ENCODE results near the gene MYOM3.

MYOM3 gene

DNA sequence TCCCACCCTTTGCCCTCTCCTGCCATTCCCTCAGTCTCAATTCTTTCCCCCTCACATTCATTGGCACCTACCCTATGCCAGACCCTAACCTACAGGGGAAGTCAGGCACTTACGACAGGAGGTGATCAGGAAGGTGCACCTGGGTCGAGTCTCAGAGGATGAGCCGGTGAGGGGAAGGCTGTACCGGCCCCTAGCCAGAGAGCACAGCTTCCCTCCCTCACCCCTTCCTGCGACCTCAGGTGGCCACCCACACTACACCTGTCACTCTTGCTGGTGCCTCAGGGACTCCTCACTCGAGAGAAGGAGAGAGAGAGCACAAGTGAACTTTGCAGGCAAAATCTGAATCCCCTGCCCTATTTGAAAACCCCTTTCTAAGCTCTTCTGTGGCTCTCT is 1.7 kb upstream of the MYOM3 start:
- no peak for DNase-seq

DNA sequence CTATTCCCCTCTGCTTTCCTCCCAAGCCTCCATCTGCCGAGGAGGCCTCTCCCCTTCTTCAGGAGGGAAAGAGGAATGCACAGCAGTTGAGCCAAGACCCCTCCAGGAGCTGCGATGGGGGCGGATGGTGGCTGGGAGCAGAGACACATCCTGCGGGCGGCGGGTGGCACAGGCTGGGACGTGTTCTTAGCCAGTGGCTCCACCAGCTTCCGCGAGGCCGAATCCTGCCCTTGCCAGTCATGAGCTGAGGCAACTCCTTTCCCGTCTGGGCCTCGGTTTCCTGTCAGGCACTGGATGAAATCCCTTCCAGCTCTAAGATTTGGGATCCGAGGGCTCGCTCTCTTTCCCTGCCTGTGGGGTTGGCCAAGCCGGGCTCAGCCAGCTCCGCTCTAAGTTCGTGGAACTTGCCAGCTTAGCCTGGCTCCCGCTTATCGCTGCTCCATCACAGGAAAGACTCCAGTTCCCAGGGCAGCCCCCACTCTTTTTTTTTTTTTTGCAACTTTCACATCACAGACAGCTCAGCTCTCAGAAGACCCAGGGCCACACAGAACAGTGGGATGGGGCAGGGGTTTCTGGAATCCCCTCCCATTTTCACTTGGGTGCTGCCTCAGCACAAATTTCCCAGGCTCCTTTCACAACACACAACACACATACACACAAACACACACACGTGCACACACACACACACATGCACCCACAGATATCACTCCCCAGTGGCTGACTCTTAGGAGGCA is 506 bp downstream of the MYOM3 start:
- DNase-seq: no peak

DNA sequence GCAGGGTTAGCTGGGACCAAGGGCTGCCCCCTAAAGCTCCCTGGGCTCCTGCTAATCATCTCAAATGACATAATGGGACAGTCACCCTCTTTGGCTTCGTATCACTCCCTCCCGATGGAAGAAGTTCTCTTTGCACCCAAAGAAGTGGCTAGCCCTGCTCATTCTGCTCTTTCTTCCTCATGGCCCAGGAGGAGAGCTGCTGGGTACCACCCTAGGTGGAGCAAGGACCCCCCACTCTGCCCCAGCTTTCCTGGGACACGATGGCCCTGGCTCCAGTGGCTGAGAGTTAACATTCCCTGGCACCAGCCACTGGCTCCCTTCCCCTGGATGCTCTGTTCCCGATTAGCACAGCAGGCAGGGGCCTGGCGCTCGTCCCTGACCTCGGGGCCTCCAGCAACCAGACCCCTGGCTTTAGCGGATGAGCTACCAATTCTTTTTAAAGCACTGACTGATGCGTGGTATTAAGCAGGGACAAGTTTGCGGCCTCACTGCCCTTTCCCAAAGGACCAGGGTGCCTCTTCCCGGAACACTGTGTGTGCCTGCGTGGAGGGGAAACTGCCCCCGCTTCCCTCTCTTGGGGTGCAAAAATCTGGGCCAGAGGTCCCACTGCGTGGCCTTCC is 1.2 kb downstream of the MYOM3 start:
- no peak for DNase-seq

DNA sequence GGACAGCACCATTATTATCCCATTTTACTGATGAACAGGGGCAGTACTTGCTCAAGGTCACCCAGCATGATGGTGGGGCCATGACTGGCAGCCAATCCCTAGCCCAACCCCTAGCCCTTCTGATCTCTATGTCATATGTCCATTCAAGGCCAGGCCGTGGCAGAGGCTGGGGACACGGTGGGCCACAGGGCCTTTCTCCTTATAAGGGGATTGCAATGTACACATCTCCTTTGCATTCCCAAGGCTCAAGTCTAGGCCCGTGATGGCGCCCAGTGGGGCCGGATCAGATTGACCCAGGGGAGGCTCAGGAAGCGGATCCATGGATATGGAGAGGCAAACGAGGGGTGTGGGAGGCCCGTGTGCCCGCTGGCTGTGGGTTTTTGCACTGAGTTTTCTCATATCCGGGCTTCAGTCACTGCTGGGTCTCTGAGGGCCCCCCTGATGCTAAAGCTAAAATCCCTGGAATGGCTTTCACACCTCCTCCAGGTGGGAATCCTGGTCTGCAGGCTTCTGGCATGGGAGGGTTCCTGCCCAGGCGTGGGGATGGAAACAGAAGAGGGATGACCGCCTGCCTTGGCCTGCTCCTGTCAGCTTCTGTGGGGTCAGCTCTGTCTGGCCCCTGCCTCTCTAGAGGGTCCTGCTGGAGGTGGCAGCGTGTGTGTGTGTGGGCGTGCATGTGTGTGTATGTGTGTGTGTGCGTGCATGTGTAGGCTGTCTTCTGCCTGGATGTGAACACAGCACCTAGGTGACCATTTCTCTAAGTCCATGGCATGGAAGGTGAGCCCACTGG is 2.1 kb downstream of the MYOM3 start:
- no peak for DNase-seq

DNA sequence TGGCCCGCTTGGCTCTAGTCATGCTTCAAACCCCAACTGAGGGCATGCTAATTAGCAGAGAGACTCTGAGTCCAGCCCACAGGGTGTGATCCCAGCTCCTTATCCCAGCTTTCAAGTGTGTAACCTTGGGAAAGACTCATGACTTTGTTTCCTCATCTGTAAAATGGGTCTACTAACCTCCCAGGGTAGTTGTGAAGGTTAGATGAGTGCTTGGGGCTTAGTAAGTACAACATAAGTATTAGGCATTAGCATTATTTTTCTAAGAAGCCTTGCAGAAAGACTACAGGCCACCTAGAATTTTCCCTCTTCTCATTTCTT is 2.8 kb downstream of the MYOM3 start:
- DNase-seq: no peak

DNA sequence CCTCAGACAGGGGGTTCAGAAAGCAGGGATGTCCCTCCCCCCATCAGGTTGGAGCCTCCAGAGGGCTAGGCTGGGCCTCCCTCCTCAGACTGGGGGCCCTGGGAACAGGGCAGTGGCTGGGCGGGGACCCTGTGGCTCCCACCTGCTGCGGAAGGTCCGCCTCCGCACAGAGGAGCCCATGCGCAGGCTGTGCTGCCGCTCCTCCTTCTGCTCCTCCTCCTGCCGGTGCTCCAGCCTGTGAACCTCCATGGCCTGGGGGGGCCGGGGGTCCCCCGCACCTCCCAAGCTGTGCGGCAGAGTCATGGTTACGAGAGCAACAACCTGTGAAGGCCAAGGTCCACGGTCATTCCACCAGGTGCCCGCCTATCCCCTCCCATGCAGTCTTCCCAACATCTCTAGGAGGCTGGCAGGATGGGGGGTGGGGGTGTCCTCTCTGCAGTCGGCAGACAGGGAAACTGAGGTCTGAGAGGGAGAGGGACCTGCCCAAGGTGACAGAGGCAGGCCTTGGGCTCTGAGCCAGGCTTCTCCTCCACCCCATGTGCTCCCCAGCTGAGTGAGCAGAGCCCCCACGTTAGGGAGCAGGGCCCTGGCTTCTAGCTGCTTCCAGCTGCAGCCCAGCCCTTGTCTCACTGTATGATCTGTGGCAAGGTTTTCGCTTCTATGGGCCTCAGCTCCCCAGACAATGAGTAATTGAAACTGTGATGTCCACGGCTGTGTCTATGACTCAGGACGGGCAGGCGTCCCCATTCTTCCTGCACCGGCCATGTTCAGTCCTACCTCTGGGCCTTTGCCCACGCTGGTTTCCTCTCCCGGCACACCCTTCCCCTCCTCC is 3.4 kb downstream of the MYOM3 start:
- no peak for DNase-seq

DNA sequence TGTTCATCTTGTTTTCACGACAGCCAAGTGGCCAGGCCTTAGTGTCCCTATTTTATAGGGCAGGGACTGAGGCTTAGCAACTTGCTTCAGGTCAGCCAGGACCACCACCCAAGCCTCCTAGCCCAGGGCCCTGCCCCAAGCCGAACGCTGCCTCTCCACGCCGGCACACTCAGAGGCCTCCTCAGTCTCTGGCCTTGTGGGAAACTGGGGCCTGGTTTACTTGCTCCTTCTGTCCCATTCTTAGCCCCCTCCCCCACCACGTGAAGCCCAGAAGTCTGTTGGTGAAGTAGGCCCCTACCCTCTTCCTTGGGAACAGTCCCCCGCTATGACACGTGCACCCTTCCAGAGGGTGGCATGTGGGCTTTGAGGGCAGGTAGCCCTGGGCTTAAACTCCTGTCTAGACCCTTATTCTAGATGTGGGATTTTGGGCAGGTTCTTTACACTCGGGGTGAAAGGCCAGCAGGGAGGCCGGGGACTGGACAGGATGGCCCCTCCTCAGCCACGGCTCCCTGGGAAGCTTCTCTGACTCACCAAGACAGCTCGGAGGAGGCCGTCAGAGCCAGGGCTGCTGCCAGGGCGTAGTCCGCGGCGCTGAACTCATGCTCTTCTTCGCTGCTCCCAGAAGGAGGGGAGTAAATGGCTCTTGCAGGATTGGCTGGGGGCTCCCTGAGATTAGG is 4.3 kb downstream of the MYOM3 start:
- no peak for DNase-seq

DNA sequence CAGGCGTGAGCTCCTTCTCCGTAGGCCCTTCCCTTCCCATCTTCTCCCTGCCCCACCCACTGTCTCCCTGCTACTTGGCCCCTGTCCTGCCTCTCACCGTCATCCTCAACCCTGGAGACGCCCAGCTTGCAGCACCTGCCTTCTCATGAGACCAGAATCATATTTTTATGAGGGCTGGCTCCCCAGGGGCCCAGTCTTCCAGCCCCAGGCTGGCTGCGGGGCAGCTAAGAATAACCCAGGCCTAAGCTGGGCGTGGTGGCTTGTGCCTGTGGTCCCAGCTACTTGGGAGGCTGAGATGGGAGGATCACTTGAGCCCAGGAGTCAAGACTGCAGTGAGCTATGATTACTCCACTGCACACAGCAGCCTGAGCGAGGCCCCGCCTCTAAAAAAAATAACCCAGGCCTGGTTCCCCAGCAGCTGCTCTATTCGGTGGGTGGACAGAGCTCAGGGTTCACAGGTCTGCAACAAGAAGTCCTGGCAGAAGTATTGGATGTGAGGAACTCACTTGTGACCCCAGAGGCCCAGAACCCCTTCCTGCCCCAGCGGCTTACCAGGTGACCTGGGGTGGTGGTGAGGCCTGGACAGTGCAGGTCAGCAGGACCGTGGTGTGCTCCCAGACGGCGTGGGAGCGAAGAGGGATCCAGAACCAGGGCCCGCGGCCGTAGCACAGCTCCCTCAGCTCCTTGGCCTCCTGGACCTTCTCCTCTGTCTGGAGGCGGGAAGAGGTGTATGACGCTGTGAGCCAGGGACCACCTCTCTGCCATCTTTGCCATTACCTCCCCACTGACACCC is 6.4 kb downstream of the MYOM3 start:
- DNase-seq: no peak

DNA sequence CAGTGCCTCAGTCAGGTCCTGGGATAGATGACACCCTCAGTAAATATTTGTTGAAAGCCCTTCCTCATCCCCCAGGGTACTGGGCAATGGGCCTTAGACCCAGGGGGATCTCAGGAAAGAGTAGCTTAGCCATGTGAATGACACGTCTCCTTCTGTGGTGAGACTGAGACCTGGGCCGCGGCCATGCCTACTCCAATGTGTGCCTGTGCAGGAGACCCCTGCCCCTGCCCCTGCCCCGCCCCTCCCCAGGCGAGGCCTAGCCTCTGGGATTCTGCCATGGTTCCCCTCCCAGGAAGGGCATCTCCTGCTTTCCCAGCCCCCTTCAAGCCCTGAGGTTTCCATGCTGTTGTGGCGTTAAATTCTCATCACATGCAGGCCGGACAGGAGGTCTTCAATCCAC is 7.1 kb downstream of the MYOM3 start:
- DNase-seq: no peak

DNA sequence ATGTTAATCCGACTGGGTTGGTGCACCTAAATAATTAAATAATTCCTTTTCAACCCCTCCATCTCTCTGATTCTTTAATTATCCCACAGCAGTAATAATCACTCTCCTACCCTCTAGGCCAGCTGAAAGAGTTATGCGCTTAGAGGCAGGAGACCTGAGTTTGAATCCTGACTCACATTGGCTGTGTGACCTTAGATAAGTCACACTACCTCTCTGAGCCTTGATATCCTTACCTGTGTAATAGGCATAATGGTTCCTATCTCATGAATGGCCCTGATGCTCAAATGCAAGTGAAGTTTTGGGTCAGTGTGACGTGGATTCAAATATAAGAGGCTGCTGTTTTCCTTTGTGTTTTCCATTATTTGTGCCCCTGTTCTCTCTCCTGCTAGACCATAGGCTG is 8.1 kb downstream of the MYOM3 start:
- DNase-seq: no peak

DNA sequence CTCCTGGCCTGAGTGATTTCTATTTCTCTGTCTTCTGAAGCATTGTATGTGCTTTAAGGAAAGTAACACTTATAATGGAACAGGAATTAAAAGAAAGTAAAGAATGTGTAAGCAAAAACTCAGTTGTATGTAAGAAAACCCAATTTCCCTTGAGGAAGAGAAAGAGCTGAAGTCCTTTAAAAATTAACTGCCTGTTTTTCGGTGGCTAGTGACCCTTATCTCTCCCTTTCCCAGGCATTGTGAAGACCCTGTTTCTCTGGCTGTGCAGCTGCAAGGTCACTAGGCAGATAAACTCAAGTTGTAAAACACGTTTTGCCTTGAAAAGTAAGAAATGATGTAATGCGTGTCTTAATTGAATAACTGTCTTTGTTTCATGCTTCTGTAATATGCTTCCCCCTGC is 8.5 kb downstream of the MYOM3 start:
- DNase-seq: no peak

DNA sequence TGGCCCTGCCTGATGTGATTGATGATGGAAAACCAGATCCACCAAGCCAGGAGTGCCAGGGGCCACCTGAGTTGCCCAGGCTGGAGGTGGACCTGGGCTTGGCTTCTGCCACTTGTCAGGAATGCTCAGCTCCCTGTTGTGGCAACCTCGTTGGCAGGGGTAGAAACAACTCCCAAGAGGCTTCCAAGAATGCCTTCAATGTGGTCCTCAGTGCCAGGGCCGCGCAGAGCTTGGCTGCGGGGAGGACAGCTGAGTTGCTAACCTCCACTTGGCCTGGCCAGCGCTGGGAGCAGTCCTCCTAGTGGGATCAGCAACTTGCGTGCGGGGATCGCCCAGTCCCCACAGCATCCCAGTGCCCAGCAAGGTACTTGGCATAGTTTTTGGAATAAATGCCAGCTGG is 9.0 kb downstream of the MYOM3 start:
- no peak for DNase-seq

DNA sequence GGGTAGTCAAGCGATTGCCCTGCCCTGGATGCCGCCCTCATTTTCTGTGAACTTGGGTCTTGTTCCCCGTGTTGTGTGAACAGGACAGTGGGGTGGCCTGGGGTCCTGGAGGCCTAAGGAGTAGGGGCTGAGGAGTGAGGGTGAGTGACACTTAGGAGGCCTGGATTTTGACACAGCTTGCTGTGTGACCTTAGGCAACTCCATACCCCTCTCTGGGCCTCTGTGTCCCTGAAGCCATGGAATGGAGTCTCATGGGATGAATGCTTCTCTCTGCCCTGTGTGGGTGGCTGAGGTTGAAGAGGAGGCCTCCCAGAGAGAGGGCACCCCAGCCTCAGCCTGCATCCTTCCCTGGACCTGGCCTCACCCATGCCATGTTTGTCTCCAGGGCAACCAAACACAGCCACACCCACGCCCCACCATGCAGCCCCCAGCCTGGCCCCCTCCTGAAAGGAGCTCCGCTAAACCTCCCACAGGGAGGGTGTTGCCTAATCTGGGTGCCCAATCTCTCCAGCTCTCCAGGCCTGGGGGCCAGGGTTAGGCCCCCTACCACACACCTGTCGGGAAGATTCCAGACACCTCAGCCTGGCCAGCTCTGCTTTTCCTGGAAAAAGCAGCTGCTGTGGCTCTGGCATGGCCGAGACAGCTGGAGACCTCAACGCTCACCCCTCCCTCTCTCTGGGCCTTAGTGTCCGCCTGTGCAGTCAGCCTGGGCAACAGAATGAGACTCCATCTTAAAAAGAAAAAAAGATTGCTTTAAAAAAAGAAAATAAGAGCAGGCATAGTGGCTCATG is 9.9 kb downstream of the MYOM3 start:
- no peak for DNase-seq

DNA sequence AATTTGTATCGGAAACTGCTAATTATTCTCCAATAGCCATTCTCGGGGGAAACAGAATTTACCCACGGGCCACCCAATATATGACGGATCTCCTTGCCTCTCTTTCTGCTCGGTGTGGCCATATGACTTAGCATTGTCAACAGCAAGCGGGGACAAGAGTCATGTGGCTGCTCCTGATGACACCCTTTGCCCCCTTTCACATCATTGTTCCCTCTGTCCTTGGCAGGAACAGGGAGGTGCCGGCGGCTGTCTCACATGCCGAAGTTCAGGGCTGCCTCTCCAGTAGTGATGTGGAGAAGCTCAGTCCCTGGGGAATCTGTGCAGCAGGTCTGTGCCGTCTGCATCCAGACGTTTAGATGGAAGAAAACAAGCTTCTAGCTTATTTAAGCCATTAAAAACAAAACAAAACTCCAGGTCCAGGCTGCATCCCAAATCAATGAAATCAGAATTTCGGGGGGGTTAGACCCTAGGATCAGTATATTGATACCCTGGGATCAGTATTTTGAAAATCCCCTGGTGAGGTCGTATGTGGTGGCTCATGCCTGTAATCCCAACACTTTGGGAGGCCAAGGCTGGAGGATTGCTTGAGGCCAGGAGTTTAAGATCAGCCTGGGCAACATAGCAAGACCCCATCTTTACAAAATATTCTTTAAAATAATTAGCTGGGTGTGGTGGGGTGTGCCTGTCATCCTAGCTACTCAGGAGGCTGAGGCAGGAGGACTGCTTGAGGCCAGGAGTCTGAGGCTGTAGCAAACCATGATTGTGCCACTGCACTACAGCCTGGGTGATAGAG is 10.8 kb downstream of the MYOM3 start:
- no peak for DNase-seq

DNA sequence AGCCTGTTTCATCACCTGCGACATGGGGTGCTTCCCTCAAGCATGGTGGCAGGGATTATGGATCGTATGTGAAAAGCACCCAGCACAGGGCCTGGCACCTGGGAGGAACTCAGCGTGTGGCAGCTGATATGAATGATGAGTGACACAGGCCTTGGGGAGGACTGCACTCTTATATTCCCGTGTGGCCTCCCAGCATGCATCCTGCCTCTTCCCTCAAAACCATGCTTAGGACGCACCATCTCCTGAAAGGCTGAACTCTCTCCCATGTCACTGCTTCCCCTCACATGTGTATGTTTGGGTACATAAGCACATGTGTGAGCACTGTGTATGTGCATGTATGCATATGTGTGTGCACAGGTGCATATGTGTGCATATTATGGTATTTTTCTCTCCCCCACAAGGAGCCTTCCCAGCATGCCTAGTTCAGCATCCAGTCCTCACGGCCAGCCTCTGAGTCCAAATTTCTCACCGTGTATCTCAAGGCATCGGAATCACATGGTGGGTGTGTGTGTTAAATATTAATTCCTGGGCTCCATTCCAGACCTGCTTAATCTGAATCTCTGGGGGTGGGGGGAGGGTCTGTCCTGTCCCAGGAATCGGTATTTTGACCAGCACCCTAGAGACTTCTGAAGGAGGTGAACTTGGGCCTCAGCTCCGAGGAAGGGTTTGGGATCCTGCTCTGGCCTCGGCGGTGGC is 12.8 kb downstream of the MYOM3 start:
- DNase-seq: no peak

DNA sequence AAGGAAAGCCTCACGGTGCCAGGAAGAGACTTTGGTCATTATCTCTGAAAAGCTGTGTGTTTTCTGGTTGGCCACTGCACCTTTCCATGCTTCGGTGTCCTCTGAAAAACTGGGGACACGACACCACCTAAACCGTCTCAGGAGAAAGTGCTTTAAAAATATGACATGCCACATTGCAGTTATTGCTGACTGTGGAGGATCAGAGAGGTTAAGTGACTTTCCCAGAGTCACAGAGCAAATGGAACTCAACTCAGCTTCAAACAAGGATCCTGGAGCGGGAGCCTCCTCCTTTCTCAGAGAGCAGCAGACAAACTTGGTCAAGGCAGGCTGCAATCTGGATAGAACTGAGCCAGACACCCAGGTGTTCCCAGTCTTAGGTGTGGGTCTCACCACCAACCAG is 13.8 kb downstream of the MYOM3 start:
- DNase-seq: no peak

DNA sequence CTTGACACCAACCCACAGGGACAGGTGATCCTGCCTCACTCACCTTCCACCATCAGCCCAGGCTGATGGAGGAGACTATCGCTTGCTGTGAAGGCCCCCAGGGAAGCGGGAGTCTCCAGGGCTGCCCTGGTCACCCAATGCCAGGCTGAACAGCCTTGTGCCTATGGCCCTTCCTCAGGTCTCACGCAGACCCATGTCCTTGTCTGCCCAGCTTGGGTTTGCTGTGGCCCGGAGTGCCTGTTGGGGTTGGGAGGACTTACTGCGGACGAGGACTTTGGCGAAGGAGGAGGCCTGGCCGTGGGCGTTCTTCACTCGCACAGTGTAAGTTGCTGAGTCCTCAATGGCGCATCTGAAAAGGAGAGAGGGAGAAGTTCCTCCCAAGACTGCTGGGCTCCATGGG is 14.3 kb downstream of the MYOM3 start:
- DNase-seq: no peak

DNA sequence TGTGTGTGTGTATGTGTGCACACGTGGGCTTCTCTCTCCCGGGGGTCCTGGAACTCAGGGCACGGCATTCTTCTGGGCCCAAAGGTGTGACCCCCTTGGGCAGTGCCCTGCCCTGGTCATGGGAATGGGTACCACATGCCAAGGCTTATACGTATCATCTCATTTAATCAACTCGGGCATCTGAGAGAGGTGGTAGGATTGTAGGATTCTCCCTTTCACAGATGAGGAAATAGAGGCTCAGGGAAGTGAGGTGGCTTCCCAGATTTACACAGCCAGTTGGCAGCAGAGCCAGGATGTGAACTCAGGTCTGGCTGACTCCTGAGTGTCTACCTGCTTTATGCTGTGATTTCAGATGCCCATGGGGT is 15.2 kb downstream of the MYOM3 start:
- no peak for DNase-seq

DNA sequence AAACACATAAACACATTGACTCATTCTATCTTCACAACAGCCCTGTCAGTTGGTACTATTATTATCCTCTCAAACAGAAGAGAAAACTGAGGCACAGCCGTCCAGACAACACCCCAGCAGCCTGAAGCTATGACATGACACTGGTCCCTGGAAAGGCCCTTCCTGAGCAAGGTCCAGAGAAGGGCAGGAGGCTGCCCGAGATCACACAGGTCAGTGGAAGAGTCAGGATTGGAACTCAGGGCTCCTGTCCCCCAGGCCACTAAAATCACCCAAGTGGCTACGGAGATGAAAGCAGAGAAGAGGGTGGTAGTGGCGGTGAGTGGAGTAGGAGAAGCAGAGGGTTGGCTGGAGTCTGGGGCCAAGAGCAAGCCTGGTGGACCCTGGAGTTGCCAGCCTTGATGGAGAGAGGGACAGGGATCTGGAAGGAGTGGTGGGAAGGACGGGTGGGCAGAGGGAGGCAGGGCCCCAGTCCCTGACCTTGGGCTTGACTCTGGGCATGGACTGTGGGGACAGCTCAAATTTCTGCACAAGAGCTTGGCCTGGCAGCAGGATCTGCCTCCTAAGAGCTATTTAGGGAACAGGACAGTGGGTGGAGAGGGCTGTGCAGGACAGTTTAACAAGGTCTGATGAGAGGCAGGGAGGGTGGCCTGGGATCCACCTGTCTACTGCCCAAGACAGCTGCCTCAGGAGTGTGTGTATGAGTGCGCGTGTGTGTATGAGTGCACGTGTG is 15.8 kb downstream of the MYOM3 start:
- no peak for DNase-seq

Measured in activated T-cell treated with anti-CD3 and anti-CD28 coated beads for 4 hours (primary cell).